Measurements from ENCODE around the gene S100A5. TPM values are rescaled to one million over a fixed set of nuclear protein-coding genes. Genes with fewer than 3 reads are reported as not detected.
A peak's percentile ranks its signal among the peaks of the same experiment; 100 is the strongest.

S100A5 gene
- total RNA-seq, 1 donor from 2014 or later, result 0.39 TPM

DNA sequence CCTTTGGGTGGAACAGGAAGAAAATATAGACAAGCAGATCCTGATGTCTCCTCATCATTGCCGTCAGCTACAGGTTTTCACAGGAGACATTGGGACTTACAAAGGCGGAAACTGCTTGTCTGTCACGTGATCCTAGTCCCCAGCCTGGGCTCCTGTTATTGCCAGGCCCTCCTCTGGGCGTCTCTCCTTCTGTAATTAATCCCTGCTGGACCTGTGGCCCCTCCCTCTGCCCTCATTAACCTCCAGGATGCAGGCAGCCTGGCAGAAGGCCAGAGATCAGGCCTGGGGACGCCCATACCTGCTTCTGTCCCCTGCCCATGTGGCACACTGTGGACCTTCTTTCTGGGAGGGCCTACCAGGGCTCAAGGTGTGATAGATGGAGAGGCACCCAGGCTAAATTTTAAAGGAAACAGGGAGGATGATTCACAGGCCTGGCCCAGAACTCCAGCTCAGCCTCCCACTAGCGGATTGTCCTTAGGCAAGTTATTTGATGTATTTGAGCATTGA lies 2.4 kb downstream of the S100A5 start:
- Histone ChIP-seq H3K27ac (ENCODE audit: low read depth, low read length) (no peak overlapping the region), H3K4me2 (ENCODE audit: low read length) (no peak overlapping the region), H3K27me3 (ENCODE audit: insufficient read depth, low read length) (no peaks in the 10 kb centered on the region), H3K9me3 (ENCODE audit: insufficient read depth, low read depth, low read length) (no peaks in the 10 kb centered on the region), H3K36me3 (ENCODE audit: insufficient read depth, low read length) (no peaks in the 10 kb centered on the region), H3K79me2 (ENCODE audit: insufficient read depth, low read length) (peaks cover 21% of the 10 kb centered on the region), H3K4me1 (ENCODE audit: insufficient read depth, low read length) (peaks cover 47% of the 10 kb centered on the region), H2AFZ (ENCODE audit: low read depth, low read length) (no peak overlapping the region), H3K4me3 (ENCODE audit: insufficient read depth, low read depth, low read length) (no peak overlapping the region), H3K9ac (ENCODE audit: low read length) (no peak overlapping the region), H4K20me1 (ENCODE audit: insufficient read depth, low read length) (no peaks in the 10 kb centered on the region)
- FAIRE-seq, result no peak
- peaks cover 48% of the 10 kb centered on the region for H3K4me1 Mint-ChIP-seq (ENCODE audit: low read depth, unreplicated experiment)
- no peak for TF ChIP-seq EZH2 (IDR thresholded peaks at IDR 0.05; ENCODE audit: insufficient read depth, low read length)
- TF ChIP-seq, protein P1, sequence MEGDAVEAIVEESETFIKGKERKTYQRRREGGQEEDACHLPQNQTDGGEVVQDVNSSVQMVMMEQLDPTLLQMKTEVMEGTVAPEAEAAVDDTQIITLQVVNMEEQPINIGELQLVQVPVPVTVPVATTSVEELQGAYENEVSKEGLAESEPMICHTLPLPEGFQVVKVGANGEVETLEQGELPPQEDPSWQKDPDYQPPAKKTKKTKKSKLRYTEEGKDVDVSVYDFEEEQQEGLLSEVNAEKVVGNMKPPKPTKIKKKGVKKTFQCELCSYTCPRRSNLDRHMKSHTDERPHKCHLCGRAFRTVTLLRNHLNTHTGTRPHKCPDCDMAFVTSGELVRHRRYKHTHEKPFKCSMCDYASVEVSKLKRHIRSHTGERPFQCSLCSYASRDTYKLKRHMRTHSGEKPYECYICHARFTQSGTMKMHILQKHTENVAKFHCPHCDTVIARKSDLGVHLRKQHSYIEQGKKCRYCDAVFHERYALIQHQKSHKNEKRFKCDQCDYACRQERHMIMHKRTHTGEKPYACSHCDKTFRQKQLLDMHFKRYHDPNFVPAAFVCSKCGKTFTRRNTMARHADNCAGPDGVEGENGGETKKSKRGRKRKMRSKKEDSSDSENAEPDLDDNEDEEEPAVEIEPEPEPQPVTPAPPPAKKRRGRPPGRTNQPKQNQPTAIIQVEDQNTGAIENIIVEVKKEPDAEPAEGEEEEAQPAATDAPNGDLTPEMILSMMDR (IDR thresholded peaks at IDR 0.05; ENCODE audit: insufficient read depth, low read depth, low read length), result no peak
- H3K36me3 Mint-ChIP-seq (ENCODE audit: low read depth, unreplicated experiment), result peaks cover 2% of the 10 kb centered on the region
- DNase-seq (ENCODE audit: low read depth), result no peak
- no peak overlapping the region for H3K27ac Mint-ChIP-seq (ENCODE audit: unreplicated experiment)
- H3K27me3 Mint-ChIP-seq (ENCODE audit: low read depth, unreplicated experiment), result no peaks in the 10 kb centered on the region
- H3K9me3 Mint-ChIP-seq (ENCODE audit: unreplicated experiment), result no peaks in the 10 kb centered on the region
- H3K4me3 Mint-ChIP-seq (ENCODE audit: unreplicated experiment), result no peak overlapping the region

DNA sequence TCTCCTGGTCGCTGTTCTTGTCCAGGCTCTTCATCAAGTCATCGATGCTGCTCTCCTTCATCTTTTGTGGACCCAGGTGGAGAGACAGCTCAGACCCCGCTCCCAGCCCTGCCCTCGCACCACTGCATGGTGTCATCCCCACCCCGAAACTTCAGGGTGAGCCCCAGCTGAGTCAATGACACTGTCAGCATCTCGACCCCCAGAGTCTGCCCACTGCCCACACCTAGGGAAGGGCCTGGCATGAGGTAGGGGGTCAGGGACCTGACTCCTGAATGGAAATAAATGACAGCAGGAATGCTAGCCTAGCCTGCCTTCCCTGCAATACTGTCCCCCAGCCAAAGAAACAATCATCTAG lies 3.4 kb downstream of the S100A5 start:
- H3K4me3 ChIP-seq (ENCODE audit: insufficient read depth, low read depth, low read length), result no peak overlapping the region
- H3K4me1 ChIP-seq (ENCODE audit: insufficient read depth, low read length), result peaks cover 52% of the 10 kb centered on the region
- H3K36me3 Mint-ChIP-seq (ENCODE audit: low read depth, unreplicated experiment), result peaks cover 2% of the 10 kb centered on the region
- no peak for DNase-seq (ENCODE audit: low read depth)
- H3K9me3 Mint-ChIP-seq (ENCODE audit: unreplicated experiment), result no peaks in the 10 kb centered on the region
- H3K4me1 Mint-ChIP-seq (ENCODE audit: low read depth, unreplicated experiment), result peaks cover 49% of the 10 kb centered on the region
- FAIRE-seq, result no peak
- no peaks in the 10 kb centered on the region for H3K9me3 ChIP-seq (ENCODE audit: insufficient read depth, low read depth, low read length)
- no peak overlapping the region for H2AFZ ChIP-seq (ENCODE audit: low read depth, low read length)
- no peak overlapping the region for H3K4me2 ChIP-seq (ENCODE audit: low read length)
- no peaks in the 10 kb centered on the region for H4K20me1 ChIP-seq (ENCODE audit: insufficient read depth, low read length)
- H3K27me3 ChIP-seq (ENCODE audit: insufficient read depth, low read length), result no peaks in the 10 kb centered on the region
- no peak overlapping the region for H3K4me3 Mint-ChIP-seq (ENCODE audit: unreplicated experiment)
- H3K79me2 ChIP-seq (ENCODE audit: insufficient read depth, low read length), result peaks cover 21% of the 10 kb centered on the region
- no peak overlapping the region for H3K27ac Mint-ChIP-seq (ENCODE audit: unreplicated experiment)
- H3K36me3 ChIP-seq (ENCODE audit: insufficient read depth, low read length), result no peaks in the 10 kb centered on the region
- no peak overlapping the region for H3K9ac ChIP-seq (ENCODE audit: low read length)
- H3K27ac ChIP-seq (ENCODE audit: low read depth, low read length), result no peak overlapping the region
- TF ChIP-seq, protein P1 (IDR thresholded peaks at IDR 0.05; ENCODE audit: insufficient read depth, low read depth, low read length), result no peak
- no peak for TF ChIP-seq EZH2 (IDR thresholded peaks at IDR 0.05; ENCODE audit: insufficient read depth, low read length)
- no peaks in the 10 kb centered on the region for H3K27me3 Mint-ChIP-seq (ENCODE audit: low read depth, unreplicated experiment)

DNA sequence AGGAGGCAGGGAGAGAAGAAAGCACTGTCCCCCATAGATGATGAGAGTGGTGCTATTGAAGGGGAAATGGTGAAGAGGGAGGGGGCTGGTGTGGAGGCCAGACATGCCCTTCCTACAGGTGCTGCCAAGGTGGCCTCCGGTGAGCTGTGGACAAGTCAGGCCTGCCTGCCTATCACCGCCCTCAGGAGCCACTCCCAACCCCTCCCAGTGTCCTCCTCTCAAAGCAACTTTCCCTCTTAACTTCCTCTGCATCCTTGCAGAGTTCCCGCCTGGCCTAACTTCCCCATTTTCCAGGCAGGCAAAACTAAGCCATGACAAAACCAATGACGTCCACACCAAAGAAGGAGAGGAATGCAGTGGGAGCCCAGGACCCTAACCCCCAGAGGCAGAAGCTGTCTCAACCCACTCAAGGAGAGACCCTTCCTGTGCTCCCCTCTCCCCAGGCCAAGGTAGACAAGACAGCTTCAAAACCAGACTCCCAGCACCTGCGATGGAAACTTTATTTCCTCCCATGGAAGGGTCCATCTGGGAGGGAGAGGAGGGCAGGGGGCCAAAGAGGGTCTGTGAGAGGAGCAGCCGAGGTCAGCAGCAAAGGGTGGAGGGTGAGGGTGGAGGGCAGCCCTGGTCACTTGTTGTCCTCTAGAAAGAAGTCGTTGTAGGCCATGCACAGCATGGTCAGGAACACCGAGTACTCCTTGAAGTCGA lies 3.9 kb downstream of the S100A5 start:
- Histone ChIP-seq H3K4me1 (ENCODE audit: insufficient read depth, low read length) (peaks cover 53% of the 10 kb centered on the region), H3K79me2 (ENCODE audit: insufficient read depth, low read length) (peaks cover 21% of the 10 kb centered on the region), H3K4me2 (ENCODE audit: low read length) (peak overlapping the region; percentile 99), H3K36me3 (ENCODE audit: insufficient read depth, low read length) (no peaks in the 10 kb centered on the region), H3K27me3 (ENCODE audit: insufficient read depth, low read length) (no peaks in the 10 kb centered on the region), H3K9me3 (ENCODE audit: insufficient read depth, low read depth, low read length) (no peaks in the 10 kb centered on the region), H2AFZ (ENCODE audit: low read depth, low read length) (no peak overlapping the region), H3K27ac (ENCODE audit: low read depth, low read length) (no peak overlapping the region), H4K20me1 (ENCODE audit: insufficient read depth, low read length) (no peaks in the 10 kb centered on the region), H3K4me3 (ENCODE audit: insufficient read depth, low read depth, low read length) (no peak overlapping the region), H3K9ac (ENCODE audit: low read length) (peak overlapping the region; percentile 97)
- Mint-ChIP-seq H3K4me1 (ENCODE audit: low read depth, unreplicated experiment) (peaks cover 49% of the 10 kb centered on the region), H3K36me3 (ENCODE audit: low read depth, unreplicated experiment) (peaks cover 2% of the 10 kb centered on the region), H3K4me3 (ENCODE audit: unreplicated experiment) (no peak overlapping the region), H3K9me3 (ENCODE audit: unreplicated experiment) (no peaks in the 10 kb centered on the region), H3K27me3 (ENCODE audit: low read depth, unreplicated experiment) (no peaks in the 10 kb centered on the region), H3K27ac (ENCODE audit: unreplicated experiment) (no peak overlapping the region)
- no peak for TF ChIP-seq EZH2 (IDR thresholded peaks at IDR 0.05; ENCODE audit: insufficient read depth, low read length)
- TF ChIP-seq, protein P1 (IDR thresholded peaks at IDR 0.05; ENCODE audit: insufficient read depth, low read depth, low read length), result no peak
- no peak for DNase-seq (ENCODE audit: low read depth)
- no peak for FAIRE-seq
